Neural cell (in vitro differentiated cells): ENCODE results near the gene USP31.

ENCODE experiments used
- CTCF ChIP-seq: fragments of 450-650 bp; IDR thresholded peaks from 2 replicates; pipeline ENCODE4 v1.5.1; 2014; ENCODE audit warnings: antibody characterized with exemption, mild to moderate bottlenecking, moderate library complexity; ENCODE audit not compliant: poor library complexity, severe bottlenecking
- EP300 ChIP-seq: fragments of 450-650 bp; conservative IDR thresholded peaks from 2 replicates; pipeline ENCODE4 v1.6.1; 2014; ENCODE audit warnings: antibody characterized with exemption, mild to moderate bottlenecking, moderate library complexity; ENCODE audit not compliant: poor library complexity, severe bottlenecking
- EZH2 ChIP-seq: fragments of 200-600, 300-800 bp; shearing (Covaris generic), sonication (generic); IDR thresholded peaks from 2 replicates; pipeline ENCODE4 v1.6.1; 2014; ENCODE audit warnings: antibody characterized with exemption, low read length, borderline replicate concordance, mild to moderate bottlenecking; ENCODE audit not compliant: insufficient read depth, poor library complexity, severe bottlenecking
- POLR2AphosphoS5 ChIP-seq: IDR thresholded peaks from 2 replicates; pipeline ENCODE4 v1.6.1; 2012
- REST ChIP-seq: IDR thresholded peaks from 2 replicates; pipeline ENCODE4 v1.6.1; 2012; ENCODE audit warnings: borderline replicate concordance
- TAF1 ChIP-seq: IDR thresholded peaks from 2 replicates; pipeline ENCODE4 v1.6.1; 2012; ENCODE audit warnings: low read depth

- peak; percentile 90 for TF ChIP-seq CTCF
- TF ChIP-seq EP300: no peak
- no peak for TF ChIP-seq TAF1
- no peak for TF ChIP-seq POLR2AphosphoS5
- TF ChIP-seq EZH2: no peak
- no peak for TF ChIP-seq REST
Observed at GRCh38 chr16:23060458-23061320, 88.6 kb downstream of the USP31 start.
